HCT116 (cell line): ENCODE data around the gene FBXO24. TPM values are rescaled to one million over a fixed set of nuclear protein-coding genes. Genes with fewer than 3 reads are reported as not detected.

Source experiments
- ATAC-seq: fragments of 200-7000 bp; cut with Tn5 transposase; 2 replicates; pipeline ENCODE4 v1.9.1; 2020; ENCODE audit warnings: mild to moderate bottlenecking, moderate library complexity
- BruUV-seq: library from RNA; stranded (reverse); fragments of 400-500 nt; replicated peaks from 2 replicates; lab custom pipeline; 2021; lab: Mats Ljungman, UMichigan
- CTCF ChIA-PET: fragments of 300-600 bp; sonication (Branson Sonifier 250); formaldehyde crosslinking; loops from one replicate; lab custom pipeline; 2021; ENCODE audit warnings: antibody characterized with exemption; lab: Charles Lee
- POLR2A ChIA-PET: fragments of 300-600, 350-600 bp; sonication (Branson Sonifier 250); formaldehyde crosslinking; loops from one replicate; lab custom pipeline; 2021; ENCODE audit warnings: antibody characterized with exemption; lab: Charles Lee
- RAD21 ChIA-PET, 2 experiments: fragments of 300-600 bp; sonication (Branson Sonifier 250); formaldehyde crosslinking; loops; one replicate each; lab custom pipeline; 2023; ENCODE audit warnings: low total read pairs in 2 of 2; ENCODE audit not compliant: uncharacterized antibody in 2 of 2, unreplicated experiment in 2 of 2, low non-redundant PET in 1 of 2; lab: Charles Lee
- DNase-seq: peaks from one replicate; pipeline ENCODE4 v3.0.0-alpha.2; 2010; ENCODE audit warnings: low read depth, low spot score
- H2AFZ ChIP-seq: fragments of 200-600 bp; shearing (Covaris generic), sonication (generic); 2 replicates; pipeline ENCODE4 v1.6.1; 2017; ENCODE audit warnings: low read depth, mixed run types, mixed read lengths, antibody characterized with exemption, low read length; ENCODE audit not compliant: poor library complexity, severe bottlenecking
- H3K27ac ChIP-seq: 2 replicates; pipeline ENCODE4 v1.5.1; 2012; ENCODE audit warnings: low read depth, low read length
- H3K27me3 ChIP-seq: fragments of 200-600 bp; sonication (generic); 2 replicates; pipeline ENCODE4 v1.6.1; 2016; ENCODE audit warnings: mixed run types, low read length, mixed read lengths; ENCODE audit not compliant: insufficient read depth
- H3K36me3 ChIP-seq, 2 experiments: fragments of 200-500 bp in 1 of 2; fragments of 200-600 bp in 1 of 2; sonication (Bioruptor generic) in 1 of 2; sonication (generic) in 1 of 2; 2 replicates each; pipeline versions ENCODE4 v1.5.1 to v1.6.1; 2014 to 2016; ENCODE audit warnings: low read length in 2 of 2, inconsistent platforms in 1 of 2, mixed read lengths in 1 of 2, mixed run types in 1 of 2; ENCODE audit not compliant: insufficient read depth in 2 of 2, control insufficient read depth in 1 of 2
- H3K4me1 ChIP-seq, 2 experiments: fragments of 200-600 bp in 1 of 2; sonication (generic) in 1 of 2; 2 replicates each; pipeline versions ENCODE4 v1.5.1 to v1.6.1; 2012 to 2017; ENCODE audit warnings: low read length in 2 of 2, inconsistent platforms in 1 of 2, mild to moderate bottlenecking in 1 of 2, mixed read lengths in 1 of 2, mixed run types in 1 of 2, moderate library complexity in 1 of 2; ENCODE audit not compliant: insufficient read depth in 2 of 2, control insufficient read depth in 1 of 2
- H3K4me2 ChIP-seq: fragments of 200-600 bp; sonication (generic); 2 replicates; pipeline ENCODE4 v1.6.1; 2017; ENCODE audit warnings: mixed run types, low read length, mixed read lengths
- H3K4me3 ChIP-seq, 2 experiments: fragments of 200-600 bp in 1 of 2; sonication (generic) in 1 of 2; replicated peaks in 1 of 2; 2 replicates each; pipeline ENCODE4 v1.5.1; 2011 to 2016; ENCODE audit warnings: low read length in 2 of 2, control low read depth in 1 of 2, low read depth in 1 of 2, mild to moderate bottlenecking in 1 of 2, mixed read lengths in 1 of 2, mixed run types in 1 of 2
- H3K79me2 ChIP-seq: fragments of 200-600 bp; sonication (generic); 2 replicates; pipeline ENCODE4 v1.6.1; 2017; ENCODE audit warnings: mild to moderate bottlenecking, mixed run types, low read length, moderate library complexity, mixed read lengths; ENCODE audit not compliant: insufficient read depth
- H3K9ac ChIP-seq: fragments of 200-600 bp; sonication (generic); 2 replicates; pipeline ENCODE4 v1.6.1; 2016; ENCODE audit warnings: low read length, mixed read lengths
- H3K9me2 ChIP-seq: fragments of 200-600 bp; sonication (generic), shearing (Covaris generic); 2 replicates; pipeline ENCODE4 v1.6.1; 2017; ENCODE audit warnings: mixed run types, mild to moderate bottlenecking, moderate library complexity; ENCODE audit not compliant: insufficient read depth
- H3K9me3 ChIP-seq, 2 experiments: fragments of 200-500 bp in 1 of 2; fragments of 200-600 bp in 1 of 2; sonication (Bioruptor generic) in 1 of 2; sonication (generic) in 1 of 2; 2 replicates each; pipeline ENCODE4 v1.6.1; 2014 to 2017; ENCODE audit warnings: low read length in 2 of 2, mixed read lengths in 2 of 2, inconsistent platforms in 1 of 2, low read depth in 1 of 2, mild to moderate bottlenecking in 1 of 2, mixed run types in 1 of 2, moderate library complexity in 1 of 2; ENCODE audit not compliant: control insufficient read depth in 1 of 2, insufficient read depth in 1 of 2
- H4K20me1 ChIP-seq: fragments of 200-600 bp; sonication (generic), shearing (Covaris generic); 2 replicates; pipeline ENCODE4 v1.6.1; 2017; ENCODE audit warnings: mixed run types, mild to moderate bottlenecking, moderate library complexity; ENCODE audit not compliant: insufficient read depth
- CEBPB ChIP-seq: IDR thresholded peaks from 2 replicates; pipeline ENCODE4 v1.6.1; 2012; ENCODE audit warnings: low read depth
- CTCF ChIP-seq, 3 experiments: fragments of 200-600 bp in 1 of 3; sonication (generic) in 1 of 3; IDR thresholded peaks in 2 of 3; conservative IDR thresholded peaks in 1 of 3; 2 replicates each; pipeline ENCODE4 v1.5.1; 2012 to 2017; ENCODE audit warnings: low read depth in 2 of 3, low read length in 2 of 3, antibody characterized with exemption in 1 of 3, borderline replicate concordance in 1 of 3, control low read depth in 1 of 3, mild to moderate bottlenecking in 1 of 3, mixed read lengths in 1 of 3, mixed run types in 1 of 3, moderate library complexity in 1 of 3; ENCODE audit not compliant: insufficient read depth in 1 of 3
- EZH2phosphoT487 ChIP-seq: fragments of 200-600 bp; IDR thresholded peaks from 2 replicates; pipeline ENCODE4 v1.6.1; 2018; ENCODE audit warnings: antibody characterized with exemption, borderline replicate concordance
- POLR2AphosphoS5 ChIP-seq: IDR thresholded peaks from 2 replicates; pipeline ENCODE4 v1.6.1; 2011; ENCODE audit warnings: mild to moderate bottlenecking, low read depth, low read length, moderate library complexity
- ZNF274 ChIP-seq: fragments of 200-500 bp; sonication (Bioruptor generic); IDR thresholded peaks from 2 replicates; pipeline ENCODE4 v1.6.1; 2014; ENCODE audit warnings: mild to moderate bottlenecking, low read depth, low read length, inconsistent platforms
- intact Hi-C: fragments of 100-400 bp; cut with micrococcal nuclease; formaldehyde crosslinking; loops from 2 replicates; pipeline ENCODE4 v1.10.0; 2022
- total RNA-seq: library from RNA; stranded (reverse); gene quantifications from one replicate; pipeline ENCODE4 v1.2.1, GENCODE V29; 2021; ENCODE audit not compliant: unreplicated experiment

Gene FBXO24
- total RNA-seq, 1 experiment from 2014 or later, result 2.1 TPM

GRCh38 chr7:100568176-100568895 is 17.8 kb upstream of the FBXO24 start:
- Histone ChIP-seq H3K9me3 (no peaks in the 10 kb centered on the region), H2AFZ (no peak overlapping the region), H3K36me3 (no peaks in the 10 kb centered on the region), H3K27me3 (no peaks in the 10 kb centered on the region), H3K79me2 (no peaks in the 10 kb centered on the region), H4K20me1 (no peaks in the 10 kb centered on the region), H3K4me3 (no peak overlapping the region), H3K4me2 (no peak overlapping the region), H3K27ac (no peak overlapping the region), H3K4me1 (peaks cover 17 to 52% of the 10 kb centered on the region in 2 experiments), H3K9me2 (no peaks in the 10 kb centered on the region), H3K9ac (no peak overlapping the region)
- TF ChIP-seq POLR2AphosphoS5 (0 out of 2 replicates have a peak, but pooled peaks have one; percentile 16), EZH2phosphoT487 (no peak)
- ChIA-PET CTCF (no interaction called here), POLR2A (interaction anchor here (1.4 kb wide), 1 partner anchor 18 kb away, joined by 4 read pairs; the partner anchor contains the start of genes FBXO24 and LRCH4), RAD21 (no interaction called here)
- BruUV-seq, result no TSS peak
- ATAC-seq, result no peak
- intact Hi-C loops, result no loop called here
- no peak for DNase-seq

GRCh38 chr7:100568896-100569844 is 17.0 kb upstream of the FBXO24 start:
- Histone ChIP-seq H3K27ac (no peak overlapping the region), H4K20me1 (no peaks in the 10 kb centered on the region), H3K36me3 (no peaks in the 10 kb centered on the region), H3K27me3 (no peaks in the 10 kb centered on the region), H2AFZ (no peak overlapping the region), H3K9me3 (no peaks in the 10 kb centered on the region), H3K9ac (no peak overlapping the region), H3K79me2 (no peaks in the 10 kb centered on the region), H3K4me1 (peaks cover 17 to 50% of the 10 kb centered on the region in 2 experiments), H3K4me2 (no peak overlapping the region), H3K4me3 (no peak overlapping the region), H3K9me2 (no peaks in the 10 kb centered on the region)
- DNase-seq (no peak), ATAC-seq (peak; percentile 71)
- intact Hi-C loops, result no loop called here
- BruUV-seq, result no TSS peak
- ChIA-PET CTCF (interaction anchor here (1.2 kb wide), 1 partner anchor 9 kb away, joined by 5 read pairs; no protein-coding TSS in a partner anchor), POLR2A (interaction anchor here (1.4 kb wide), 1 partner anchor 17 kb away, joined by 4 read pairs; the partner anchor contains the start of genes FBXO24 and LRCH4), RAD21 (no interaction called here)
- TF ChIP-seq CTCF (IDR thresholded peaks at IDR 0.05 in 2 of 3, conservative IDR thresholded peaks at IDR 0.05 in 1 of 3; ENCODE audit: borderline replicate concordance in 1 of 3, insufficient read depth in 1 of 3, low read depth in 2 of 3, low read length in 2 of 3), result peak; percentile 17 to 41 (median 37); a peak in 4 of 6 replicates
- no peak for TF ChIP-seq ZNF274
- no peak for TF ChIP-seq CEBPB
- TF ChIP-seq POLR2AphosphoS5, result 0 out of 2 replicates have a peak, but pooled peaks have one; percentile 19
